ENCODE measurements around the gene ITPR1. TPM values are rescaled to one million over a fixed set of nuclear protein-coding genes. Genes with fewer than 3 reads are reported as not detected.

The ITPR1 gene
- total and polyA plus RNA-seq, 2 experiments from 2014 or later, result 6.8 to 21.0 TPM

DNA sequence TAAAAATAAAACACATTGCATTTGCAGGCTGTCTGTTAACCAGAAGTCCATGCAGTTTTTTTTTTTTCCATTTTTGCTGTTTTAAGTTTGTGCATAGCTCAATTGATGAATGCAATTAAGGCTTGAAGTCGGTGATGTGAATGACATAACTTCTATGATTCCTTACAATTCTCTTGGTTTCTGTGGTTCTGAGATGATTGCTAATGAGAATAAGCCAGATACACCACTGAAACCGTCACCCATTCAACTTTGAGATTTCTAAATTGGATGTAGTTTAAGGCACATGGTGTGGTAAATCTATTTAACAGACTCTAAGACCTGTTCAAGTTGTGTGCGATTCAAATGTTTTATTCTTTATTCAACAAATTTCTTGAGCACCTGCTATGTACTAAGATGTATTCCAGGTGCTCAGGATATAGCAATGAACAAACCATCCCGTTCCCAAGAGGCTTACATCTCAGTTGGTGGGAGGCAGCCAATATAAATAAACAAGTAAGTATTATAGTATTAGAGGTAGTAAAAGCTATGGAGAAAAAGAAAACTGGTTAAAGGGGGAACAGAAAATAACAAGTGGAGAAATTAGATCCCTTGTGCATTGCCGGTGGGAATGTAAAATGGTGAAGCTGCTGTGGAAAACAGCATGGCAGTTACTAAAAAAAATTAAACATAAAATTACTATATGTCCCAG lies 4.0 kb downstream of the ITPR1 start:
- Mint-ChIP-seq H3K9me3 (no peaks in the 10 kb centered on the region), H3K36me3 (ENCODE audit: low read depth) (no peaks in the 10 kb centered on the region), H3K4me3 (no peak overlapping the region), H3K4me1 (peaks cover 11% of the 10 kb centered on the region), H3K27me3 (ENCODE audit: insufficient read depth, low read depth, poor library complexity) (peaks cover 17% of the 10 kb centered on the region), H3K27ac (no peak overlapping the region)
- ATAC-seq (no peak), DNase-seq (ENCODE audit: low spot score) (no peak)
- Histone ChIP-seq H3F3A (replicated peaks; ENCODE audit: low read depth) (0 out of 2 replicates have a peak, but pooled peaks cover 4% of the 10 kb centered on the region), H2AFZ (no peak overlapping the region), H3K4me1 (ENCODE audit: insufficient read depth) (peaks cover 5% of the 10 kb centered on the region; the same call in 1 of the 2 replicates), H3K9me2 (ENCODE audit: insufficient read depth) (no peaks in the 10 kb centered on the region), H3K4me2 (no peak overlapping the region), H3K36me3 (ENCODE audit: insufficient read depth) (no peaks in the 10 kb centered on the region), H3K79me2 (replicated peaks; ENCODE audit: insufficient read depth) (no peaks in the 10 kb centered on the region), H3K27ac (ENCODE audit: low read depth) (no peak overlapping the region), H4K20me1 (replicated peaks; ENCODE audit: insufficient read depth) (no peaks in the 10 kb centered on the region; the same call in 1 of the 2 replicates), H3K27me3 (ENCODE audit: insufficient read depth) (peaks cover 17% of the 10 kb centered on the region), H3K4me3 (no peak overlapping the region)
- TF ChIP-seq NANOG (IDR thresholded peaks at IDR 0.05; ENCODE audit: borderline replicate concordance) (no peak), ETS1 (IDR thresholded peaks at IDR 0.05) (no peak), CREB1 (CRISPR knock-in tag; IDR thresholded peaks at IDR 0.05; ENCODE audit: low read depth) (no peak)

GRCh38 chr3:4497843-4498324 lies 4.7 kb downstream of the ITPR1 start:
- no peak overlapping the region for H3K4me2 ChIP-seq
- peaks cover 11% of the 10 kb centered on the region for H3K4me1 Mint-ChIP-seq
- no peak overlapping the region for H2AFZ ChIP-seq
- H4K20me1 ChIP-seq (replicated peaks; ENCODE audit: insufficient read depth), result no peaks in the 10 kb centered on the region; the same call in 1 of the 2 replicates
- H3K27ac Mint-ChIP-seq, result no peak overlapping the region
- H3K27ac ChIP-seq (ENCODE audit: low read depth), result no peak overlapping the region
- H3K27me3 ChIP-seq (ENCODE audit: insufficient read depth), result peaks cover 17% of the 10 kb centered on the region
- no peaks in the 10 kb centered on the region for H3K36me3 ChIP-seq (ENCODE audit: insufficient read depth)
- H3K4me3 ChIP-seq, result no peak overlapping the region
- ATAC-seq (no peak), DNase-seq (ENCODE audit: low spot score) (no peak)
- no peaks in the 10 kb centered on the region for H3F3A ChIP-seq (replicated peaks; ENCODE audit: low read depth)
- peaks cover 17% of the 10 kb centered on the region for H3K27me3 Mint-ChIP-seq (ENCODE audit: insufficient read depth, low read depth, poor library complexity)
- H3K79me2 ChIP-seq (replicated peaks; ENCODE audit: insufficient read depth), result no peaks in the 10 kb centered on the region
- no peaks in the 10 kb centered on the region for H3K9me2 ChIP-seq (ENCODE audit: insufficient read depth)
- no peaks in the 10 kb centered on the region for H3K36me3 Mint-ChIP-seq (ENCODE audit: low read depth)
- peaks cover 5% of the 10 kb centered on the region; the same call in 1 of the 2 replicates for H3K4me1 ChIP-seq (ENCODE audit: insufficient read depth)
- no peak overlapping the region for H3K4me3 Mint-ChIP-seq
- H3K9me3 Mint-ChIP-seq, result no peaks in the 10 kb centered on the region
- TF ChIP-seq ZNF114 (CRISPR knock-in tag; IDR thresholded peaks at IDR 0.05) (no peak), JUNB (IDR thresholded peaks at IDR 0.05; ENCODE audit: unreplicated experiment) (no peak), NANOG (IDR thresholded peaks at IDR 0.05; ENCODE audit: borderline replicate concordance) (no peak), ETS1 (IDR thresholded peaks at IDR 0.05) (no peak), POLR2AphosphoS5 (IDR thresholded peaks at IDR 0.05; ENCODE audit: low read depth) (no peak), REST (IDR thresholded peaks at IDR 0.05; ENCODE audit: unreplicated experiment) (no peak)
- TF ChIP-seq, protein P1, sequence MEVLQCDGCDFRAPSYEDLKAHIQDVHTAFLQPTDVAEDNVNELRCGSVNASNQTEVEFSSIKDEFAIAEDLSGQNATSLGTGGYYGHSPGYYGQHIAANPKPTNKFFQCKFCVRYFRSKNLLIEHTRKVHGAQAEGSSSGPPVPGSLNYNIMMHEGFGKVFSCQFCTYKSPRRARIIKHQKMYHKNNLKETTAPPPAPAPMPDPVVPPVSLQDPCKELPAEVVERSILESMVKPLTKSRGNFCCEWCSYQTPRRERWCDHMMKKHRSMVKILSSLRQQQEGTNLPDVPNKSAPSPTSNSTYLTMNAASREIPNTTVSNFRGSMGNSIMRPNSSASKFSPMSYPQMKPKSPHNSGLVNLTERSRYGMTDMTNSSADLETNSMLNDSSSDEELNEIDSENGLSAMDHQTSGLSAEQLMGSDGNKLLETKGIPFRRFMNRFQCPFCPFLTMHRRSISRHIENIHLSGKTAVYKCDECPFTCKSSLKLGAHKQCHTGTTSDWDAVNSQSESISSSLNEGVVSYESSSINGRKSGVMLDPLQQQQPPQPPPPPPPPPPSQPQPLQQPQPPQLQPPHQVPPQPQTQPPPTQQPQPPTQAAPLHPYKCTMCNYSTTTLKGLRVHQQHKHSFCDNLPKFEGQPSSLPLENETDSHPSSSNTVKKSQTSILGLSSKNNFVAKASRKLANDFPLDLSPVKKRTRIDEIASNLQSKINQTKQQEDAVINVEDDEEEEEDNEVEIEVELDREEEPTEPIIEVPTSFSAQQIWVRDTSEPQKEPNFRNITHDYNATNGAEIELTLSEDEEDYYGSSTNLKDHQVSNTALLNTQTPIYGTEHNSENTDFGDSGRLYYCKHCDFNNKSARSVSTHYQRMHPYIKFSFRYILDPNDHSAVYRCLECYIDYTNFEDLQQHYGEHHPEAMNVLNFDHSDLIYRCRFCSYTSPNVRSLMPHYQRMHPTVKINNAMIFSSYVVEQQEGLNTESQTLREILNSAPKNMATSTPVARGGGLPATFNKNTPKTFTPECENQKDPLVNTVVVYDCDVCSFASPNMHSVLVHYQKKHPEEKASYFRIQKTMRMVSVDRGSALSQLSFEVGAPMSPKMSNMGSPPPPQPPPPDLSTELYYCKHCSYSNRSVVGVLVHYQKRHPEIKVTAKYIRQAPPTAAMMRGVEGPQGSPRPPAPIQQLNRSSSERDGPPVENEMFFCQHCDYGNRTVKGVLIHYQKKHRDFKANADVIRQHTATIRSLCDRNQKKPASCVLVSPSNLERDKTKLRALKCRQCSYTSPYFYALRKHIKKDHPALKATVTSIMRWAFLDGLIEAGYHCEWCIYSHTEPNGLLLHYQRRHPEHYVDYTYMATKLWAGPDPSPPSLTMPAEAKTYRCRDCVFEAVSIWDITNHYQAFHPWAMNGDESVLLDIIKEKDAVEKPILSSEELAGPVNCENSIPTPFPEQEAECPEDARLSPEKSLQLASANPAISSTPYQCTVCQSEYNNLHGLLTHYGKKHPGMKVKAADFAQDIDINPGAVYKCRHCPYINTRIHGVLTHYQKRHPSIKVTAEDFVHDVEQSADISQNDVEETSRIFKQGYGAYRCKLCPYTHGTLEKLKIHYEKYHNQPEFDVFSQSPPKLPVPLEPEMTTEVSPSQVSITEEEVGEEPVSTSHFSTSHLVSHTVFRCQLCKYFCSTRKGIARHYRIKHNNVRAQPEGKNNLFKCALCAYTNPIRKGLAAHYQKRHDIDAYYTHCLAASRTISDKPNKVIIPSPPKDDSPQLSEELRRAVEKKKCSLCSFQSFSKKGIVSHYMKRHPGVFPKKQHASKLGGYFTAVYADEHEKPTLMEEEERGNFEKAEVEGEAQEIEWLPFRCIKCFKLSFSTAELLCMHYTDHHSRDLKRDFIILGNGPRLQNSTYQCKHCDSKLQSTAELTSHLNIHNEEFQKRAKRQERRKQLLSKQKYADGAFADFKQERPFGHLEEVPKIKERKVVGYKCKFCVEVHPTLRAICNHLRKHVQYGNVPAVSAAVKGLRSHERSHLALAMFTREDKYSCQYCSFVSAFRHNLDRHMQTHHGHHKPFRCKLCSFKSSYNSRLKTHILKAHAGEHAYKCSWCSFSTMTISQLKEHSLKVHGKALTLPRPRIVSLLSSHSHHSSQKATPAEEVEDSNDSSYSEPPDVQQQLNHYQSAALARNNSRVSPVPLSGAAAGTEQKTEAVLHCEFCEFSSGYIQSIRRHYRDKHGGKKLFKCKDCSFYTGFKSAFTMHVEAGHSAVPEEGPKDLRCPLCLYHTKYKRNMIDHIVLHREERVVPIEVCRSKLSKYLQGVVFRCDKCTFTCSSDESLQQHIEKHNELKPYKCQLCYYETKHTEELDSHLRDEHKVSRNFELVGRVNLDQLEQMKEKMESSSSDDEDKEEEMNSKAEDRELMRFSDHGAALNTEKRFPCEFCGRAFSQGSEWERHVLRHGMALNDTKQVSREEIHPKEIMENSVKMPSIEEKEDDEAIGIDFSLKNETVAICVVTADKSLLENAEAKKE (CRISPR knock-in tag; IDR thresholded peaks at IDR 0.05), result no peak

All from GM23338 (cell line).